ENCODE data around the gene MYCL.

MYCL gene

GRCh38 chr1:39846796-39847195 is 54.9 kb downstream of the MYCL start:
- TF ChIP-seq POLR2AphosphoS5 (IDR thresholded peaks at IDR 0.05; ENCODE audit: low read depth, low read length) (no peak), SIN3A (IDR thresholded peaks at IDR 0.05; ENCODE audit: borderline replicate concordance, insufficient read depth, low read length) (no peak), REST (IDR thresholded peaks at IDR 0.05; ENCODE audit: insufficient read depth in 1 of 2, low read depth in 2 of 2, low read length in 2 of 2) (no peak), FOXP2 (optimal IDR thresholded peaks at IDR 0.05; ENCODE audit: borderline replicate concordance, extremely low read depth, extremely low read length, insufficient read depth) (no peak), TAF1 (IDR thresholded peaks at IDR 0.05; ENCODE audit: borderline replicate concordance, insufficient read depth, low read length) (no peak)

GRCh38 chr1:39845569-39846566 is 55.8 kb downstream of the MYCL start:
- peak; percentile 11 for TF ChIP-seq FOXP2 (optimal IDR thresholded peaks at IDR 0.05; ENCODE audit: borderline replicate concordance, extremely low read depth, extremely low read length, insufficient read depth)
- no peak for TF ChIP-seq REST (IDR thresholded peaks at IDR 0.05; ENCODE audit: insufficient read depth in 1 of 2, low read depth in 2 of 2, low read length in 2 of 2)
